HEK293 (cell line): Measurements from ENCODE around the gene TEAD2.

Source experiments
- CTCF ChIA-PET: fragments of 350-600 bp; formaldehyde crosslinking; extraction: SDS; loops from one replicate; lab custom pipeline; 2021; ENCODE audit warnings: antibody characterized with exemption; lab: Yijun Ruan, JAX
- POLR2A ChIA-PET: fragments of 300-600 bp; formaldehyde crosslinking; extraction: SDS; loops from one replicate; lab custom pipeline; 2020; ENCODE audit warnings: antibody characterized with exemption, inconsistent platforms; lab: Yijun Ruan, JAX
- H3K27ac ChIP-seq: fragments of 200-500 bp; sonication (Bioruptor generic); 2 replicates; pipeline ENCODE4 v1.5.1; 2014; ENCODE audit warnings: low read depth, low read length, control low read depth, inconsistent platforms; ENCODE audit errors: extremely low read depth
- H3K36me3 ChIP-seq, 2 experiments: fragments of 200-500 bp in 1 of 2; sonication (Bioruptor generic) in 1 of 2; 1 replicate in 1 of 2; 2 replicates in 1 of 2; pipeline ENCODE4 v1.5.1; 2014 to 2017; ENCODE audit warnings: inconsistent platforms in 2 of 2, low read length in 2 of 2; ENCODE audit not compliant: control insufficient read depth in 2 of 2, insufficient read depth in 1 of 2
- H3K4me1 ChIP-seq: fragments of 200-500 bp; sonication (Bioruptor generic); 2 replicates; pipeline ENCODE4 v1.5.1; 2014; ENCODE audit warnings: mild to moderate bottlenecking, low read length, inconsistent platforms; ENCODE audit not compliant: control insufficient read depth, insufficient read depth
- H3K4me3 ChIP-seq: 2 replicates; pipeline ENCODE4 v1.5.1; 2011; ENCODE audit warnings: low read depth, mild to moderate bottlenecking, control low read depth, low read length, moderate library complexity
- H3K9me3 ChIP-seq: fragments of 200-500 bp; sonication (Bioruptor generic); 2 replicates; pipeline ENCODE4 v1.5.1; 2014; ENCODE audit warnings: low read depth, low read length, inconsistent platforms; ENCODE audit not compliant: control insufficient read depth, insufficient read depth
- BCL11A ChIP-seq: fragments of 450-650 bp; formaldehyde crosslinking; IDR thresholded peaks from 2 replicates; pipeline ENCODE4 v1.5.1; 2016; ENCODE audit warnings: low read depth, missing biosample characterization, missing genetic modification characterization
- BCL11B ChIP-seq: fragments of 450-650 bp; formaldehyde crosslinking; IDR thresholded peaks from 2 replicates; pipeline ENCODE4 v1.5.1; 2016; ENCODE audit warnings: low read depth, missing biosample characterization, missing genetic modification characterization
- KLF1 ChIP-seq: fragments of 450-650 bp; formaldehyde crosslinking; IDR thresholded peaks from 2 replicates; pipeline ENCODE4 v1.5.1; 2016; ENCODE audit warnings: missing biosample characterization, missing genetic modification characterization
- KLF10 ChIP-seq: fragments of 450-650 bp; IDR thresholded peaks from 2 replicates; pipeline ENCODE4 v1.5.1; 2018; ENCODE audit warnings: missing biosample characterization, mild to moderate bottlenecking, missing genetic modification characterization
- KLF8 ChIP-seq: fragments of 450-650 bp; formaldehyde crosslinking; IDR thresholded peaks from 2 replicates; pipeline ENCODE4 v1.5.1; 2016; ENCODE audit warnings: missing biosample characterization, missing genetic modification characterization
- KLF9 ChIP-seq: fragments of 450-650 bp; formaldehyde crosslinking; IDR thresholded peaks from 2 replicates; pipeline ENCODE4 v1.5.1; 2016; ENCODE audit warnings: missing biosample characterization, missing genetic modification characterization, low read depth
- MEIS1 ChIP-seq: sonication (generic); formaldehyde crosslinking; IDR thresholded peaks from 2 replicates; pipeline ENCODE4 v1.8.1; 2022; ENCODE audit warnings: missing genetic modification reagents, mild to moderate bottlenecking, borderline replicate concordance
- OSR2 ChIP-seq: fragments of 450-650 bp; formaldehyde crosslinking; IDR thresholded peaks from 2 replicates; pipeline ENCODE4 v1.5.1; 2016; ENCODE audit warnings: missing biosample characterization, missing genetic modification characterization
- SALL2 ChIP-seq: fragments of 450-650 bp; formaldehyde crosslinking; IDR thresholded peaks from 2 replicates; pipeline ENCODE4 v1.5.0; 2017; ENCODE audit warnings: missing biosample characterization, mild to moderate bottlenecking, missing genetic modification characterization, borderline replicate concordance
- SCRT1 ChIP-seq: fragments of 450-650 bp; formaldehyde crosslinking; IDR thresholded peaks from 2 replicates; pipeline ENCODE4 v1.5.1; 2016; ENCODE audit warnings: missing biosample characterization, missing genetic modification characterization, borderline replicate concordance
- SCRT2 ChIP-seq: fragments of 450-650 bp; formaldehyde crosslinking; IDR thresholded peaks from 2 replicates; pipeline ENCODE4 v1.5.1; 2016; ENCODE audit warnings: missing biosample characterization, missing genetic modification characterization
- SP7 ChIP-seq: fragments of 450-650 bp; formaldehyde crosslinking; IDR thresholded peaks from 2 replicates; pipeline ENCODE4 v1.5.1; 2016; ENCODE audit warnings: missing biosample characterization, missing genetic modification characterization
- ZBTB17 ChIP-seq: fragments of 450-650 bp; formaldehyde crosslinking; IDR thresholded peaks from 2 replicates; pipeline ENCODE4 v1.5.1; 2016; ENCODE audit warnings: missing biosample characterization, missing genetic modification characterization
- ZEB2 ChIP-seq: fragments of 450-650 bp; formaldehyde crosslinking; IDR thresholded peaks from 2 replicates; pipeline ENCODE4 v1.5.1; 2016; ENCODE audit warnings: missing biosample characterization, missing genetic modification characterization
- ZIC2 ChIP-seq: fragments of 450-650 bp; formaldehyde crosslinking; IDR thresholded peaks from 2 replicates; pipeline ENCODE4 v1.5.1; 2016; ENCODE audit warnings: missing biosample characterization, missing genetic modification characterization
- ZNF211 ChIP-seq: fragments of 450-650 bp; formaldehyde crosslinking; IDR thresholded peaks from 2 replicates; pipeline ENCODE4 v1.5.1; 2016; ENCODE audit warnings: low read depth, missing biosample characterization, missing genetic modification characterization
- ZNF214 ChIP-seq: fragments of 450-650 bp; formaldehyde crosslinking; IDR thresholded peaks from 2 replicates; pipeline ENCODE4 v1.5.1; 2017; ENCODE audit warnings: missing biosample characterization, mild to moderate bottlenecking, missing genetic modification characterization, borderline replicate concordance
- ZNF292 ChIP-seq: fragments of 450-650 bp; formaldehyde crosslinking; IDR thresholded peaks from 2 replicates; pipeline ENCODE4 v1.5.1; 2016; ENCODE audit warnings: low read depth, missing biosample characterization, missing genetic modification characterization, borderline replicate concordance
- ZNF423 ChIP-seq: fragments of 450-650 bp; formaldehyde crosslinking; IDR thresholded peaks from 2 replicates; pipeline ENCODE4 v1.5.1; 2016; ENCODE audit warnings: missing biosample characterization, missing genetic modification characterization
- ZNF600 ChIP-seq: fragments of 450-650 bp; formaldehyde crosslinking; IDR thresholded peaks from 2 replicates; pipeline ENCODE4 v1.5.1; 2016; ENCODE audit warnings: missing biosample characterization, missing genetic modification characterization
- ZNF623 ChIP-seq: fragments of 450-650 bp; formaldehyde crosslinking; IDR thresholded peaks from 2 replicates; pipeline ENCODE4 v1.5.1; 2016; ENCODE audit warnings: missing biosample characterization, missing genetic modification characterization
- ZNF629 ChIP-seq: fragments of 450-650 bp; formaldehyde crosslinking; IDR thresholded peaks from 2 replicates; pipeline ENCODE4 v1.5.1; 2017; ENCODE audit warnings: missing biosample characterization, missing genetic modification characterization
- ZNF639 ChIP-seq: fragments of 450-650 bp; formaldehyde crosslinking; IDR thresholded peaks from 2 replicates; pipeline ENCODE4 v1.5.1; 2016; ENCODE audit warnings: missing biosample characterization, missing genetic modification characterization
- ZNF692 ChIP-seq: fragments of 450-650 bp; formaldehyde crosslinking; IDR thresholded peaks from 2 replicates; pipeline ENCODE4 v1.5.1; 2016; ENCODE audit warnings: missing biosample characterization, missing genetic modification characterization
- ZNF747 ChIP-seq: fragments of 450-650 bp; formaldehyde crosslinking; IDR thresholded peaks from 2 replicates; pipeline ENCODE4 v1.5.1; 2016; ENCODE audit warnings: missing biosample characterization, missing genetic modification characterization
- ZSCAN30 ChIP-seq: fragments of 450-650 bp; IDR thresholded peaks from 2 replicates; pipeline ENCODE4 v1.5.1; 2018; ENCODE audit warnings: missing biosample characterization, mild to moderate bottlenecking, missing genetic modification characterization, moderate library complexity
- ZSCAN4 ChIP-seq: fragments of 450-650 bp; formaldehyde crosslinking; IDR thresholded peaks from 2 replicates; pipeline ENCODE4 v1.5.1; 2017; ENCODE audit warnings: missing biosample characterization, missing genetic modification characterization
- ZXDB ChIP-seq: fragments of 450-650 bp; formaldehyde crosslinking; IDR thresholded peaks from 2 replicates; pipeline ENCODE4 v1.5.1; 2016; ENCODE audit warnings: missing biosample characterization, missing genetic modification characterization

TEAD2 gene

DNA sequence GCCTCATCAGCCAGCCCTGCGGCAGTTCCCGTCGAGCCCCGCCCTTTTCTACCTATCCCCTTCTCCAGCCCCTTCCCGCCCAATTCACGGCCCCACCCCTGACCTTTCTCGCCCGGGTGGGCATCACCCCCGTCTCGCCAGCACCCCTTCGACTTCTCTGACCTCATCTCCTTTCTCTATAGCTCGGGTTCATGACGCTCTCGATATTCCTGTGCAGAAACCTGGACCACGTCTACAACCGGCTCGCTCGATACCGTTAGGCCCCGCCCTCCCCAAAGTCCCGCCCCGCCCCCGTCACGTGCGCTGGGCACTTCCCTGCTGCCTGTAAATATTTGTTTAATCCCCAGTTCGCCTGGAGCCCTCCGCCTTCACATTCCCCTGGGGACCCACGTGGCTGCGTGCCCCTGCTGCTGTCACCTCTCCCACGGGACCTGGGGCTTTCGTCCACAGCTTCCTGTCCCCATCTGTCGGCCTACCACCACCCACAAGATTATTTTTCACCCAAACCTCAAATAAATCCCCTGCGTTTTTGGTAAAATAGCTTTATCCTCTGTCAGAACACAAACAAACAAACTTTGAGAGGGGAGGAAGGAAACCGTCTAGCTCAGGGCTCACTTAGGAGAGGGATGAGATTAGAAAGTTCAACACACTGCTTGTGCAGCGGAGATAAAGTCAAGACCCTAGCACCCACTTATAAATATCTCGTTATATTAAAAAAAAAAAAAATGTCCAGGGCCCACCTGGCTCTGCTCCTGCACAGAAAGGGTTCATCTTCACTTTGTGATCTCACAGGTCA is 21.9 kb downstream of the TEAD2 start (continued):
- TF ChIP-seq SALL2 (no peak), ZBTB17 (tag by site-specific recombination) (peak; percentile 32; the same call in 1 of the 2 replicates), ZNF623 (no peak), SCRT1 (tag by site-specific recombination) (no peak), ZNF214 (tag by site-specific recombination) (no peak), BCL11A (tag by site-specific recombination) (no peak), ZNF747 (no peak), KLF8 (tag by site-specific recombination) (peak; percentile 55), BCL11B (tag by site-specific recombination) (no peak), ZXDB (tag by site-specific recombination) (peak; percentile 95), SCRT2 (tag by site-specific recombination) (peak; percentile 92; the same call in 1 of the 2 replicates), OSR2 (tag by site-specific recombination) (peak; percentile 59), ZSCAN30 (peak; percentile 54; the same call in 1 of the 2 replicates), KLF9 (peak; percentile 53), ZNF423 (tag by site-specific recombination) (peak; percentile 95), ZNF629 (tag by site-specific recombination) (0 out of 2 replicates have a peak, but pooled peaks have one; percentile 26), SP7 (peak; percentile 61; the same call in 1 of the 2 replicates), ZIC2 (tag by site-specific recombination) (peak; percentile 51; the same call in 1 of the 2 replicates), ZNF639 (tag by site-specific recombination) (0 out of 2 replicates have a peak, but pooled peaks have one; percentile 40), ZEB2 (tag by site-specific recombination) (0 out of 2 replicates have a peak, but pooled peaks have one; percentile 39), ZNF692 (peak; percentile 31; the same call in 1 of the 2 replicates), ZNF600 (0 out of 2 replicates have a peak, but pooled peaks have one; percentile 12), ZNF292 (tag by site-specific recombination) (no peak)
- TF ChIP-seq, all 188 proteins: peak for 32

DNA sequence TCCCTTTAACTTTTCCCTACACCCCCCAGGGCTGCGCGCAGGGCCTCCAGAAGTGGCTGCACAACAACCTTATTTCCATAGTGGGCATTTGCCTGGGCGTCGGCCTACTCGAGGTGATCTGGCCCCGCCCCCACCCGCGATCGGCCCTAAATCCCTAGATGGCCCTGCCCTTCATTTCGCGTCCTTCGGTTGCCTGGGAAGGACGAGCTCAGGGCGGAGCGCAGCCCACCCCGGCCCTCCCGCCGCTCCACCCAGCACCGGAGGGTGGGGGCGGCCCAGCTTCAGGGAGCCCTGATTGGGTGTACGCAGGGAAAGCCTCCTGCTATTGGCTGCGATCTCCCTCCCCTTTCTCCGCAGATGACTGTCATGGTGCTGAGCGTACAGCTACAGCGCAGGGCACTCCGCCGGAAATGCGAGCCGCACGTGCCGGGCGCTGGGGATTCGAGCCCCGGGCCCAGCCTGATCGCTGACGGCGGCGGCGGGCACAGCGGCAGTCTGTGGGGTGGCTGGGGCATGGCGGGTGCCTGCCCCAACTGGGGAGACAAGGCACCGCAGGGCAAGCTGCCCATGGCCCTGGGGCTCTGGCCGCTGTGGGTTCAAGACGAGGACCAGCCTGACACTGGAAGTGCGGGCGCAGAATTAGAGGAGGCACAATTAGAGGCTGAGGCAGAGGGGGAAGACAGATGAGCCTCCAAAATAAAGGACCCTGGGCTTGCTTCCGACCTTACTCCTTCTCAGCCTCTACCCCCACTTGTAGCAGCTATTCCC is 22.7 kb downstream of the TEAD2 start:
- ChIA-PET POLR2A (no interaction called here), CTCF (interaction anchor here (1.4 kb wide), 1 partner anchor 38 kb away, joined by 6 read pairs; no protein-coding TSS in a partner anchor)
- Histone ChIP-seq H3K27ac (no peak overlapping the region), H3K4me3 (no peak overlapping the region), H3K9me3 (no peaks in the 10 kb centered on the region), H3K4me1 (peaks cover 7% of the 10 kb centered on the region; the same call in 1 of the 2 replicates), H3K36me3 (peaks cover 8 to 36% of the 10 kb centered on the region in 2 experiments)
- TF ChIP-seq KLF8 (tag by site-specific recombination) (peak; percentile 60), MEIS1 (CRISPR knock-in tag) (no peak), KLF1 (peak; percentile 96), KLF10 (no peak), ZNF211 (tag by site-specific recombination) (peak; percentile 7; the same call in 1 of the 2 replicates), ZSCAN4 (tag by site-specific recombination) (no peak)
